ENCODE results near the gene TM9SF1. TPM values are rescaled to one million over a fixed set of nuclear protein-coding genes. Genes with fewer than 3 reads are reported as not detected.

The TM9SF1 gene
- total RNA-seq, 1 experiment from 2014 or later: 67.8 TPM

DNA sequence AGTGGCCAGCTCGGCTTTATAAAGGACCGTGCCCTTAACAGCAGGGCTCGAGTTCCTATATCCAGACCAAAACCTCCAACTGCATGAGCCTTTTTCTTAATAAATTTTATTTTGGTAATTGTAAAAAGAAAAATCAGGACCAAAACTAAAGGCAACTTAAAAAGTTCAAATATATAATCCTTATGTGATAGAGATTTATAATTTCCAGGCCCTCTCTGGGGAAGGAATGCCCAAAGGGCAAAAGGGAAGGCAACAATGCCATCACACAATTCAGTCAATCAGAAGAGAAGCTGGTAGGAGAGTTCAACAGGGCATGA lies 6.2 kb downstream of the TM9SF1 start:
- Mint-ChIP-seq H3K36me3 (ENCODE audit: insufficient read depth, unreplicated experiment) (peaks cover 61% of the 10 kb centered on the region), H3K9me3 (ENCODE audit: unreplicated experiment) (no peaks in the 10 kb centered on the region), H3K27ac (ENCODE audit: low read depth, unreplicated experiment) (peak overlapping the region; percentile 84), H3K27me3 (ENCODE audit: insufficient read depth, unreplicated experiment) (no peaks in the 10 kb centered on the region), H3K4me3 (ENCODE audit: unreplicated experiment) (peak overlapping the region; percentile 81), H3K4me1 (ENCODE audit: insufficient read depth, unreplicated experiment) (peaks cover 15% of the 10 kb centered on the region)
- DNase-seq (ENCODE audit: unreplicated experiment): no peak
- POLR2A ChIA-PET: interaction anchor here (0.6 to 4.0 kb wide), 22 partner anchors 9 to 868 kb away, joined by 3 to 27 read pairs (median 4); partner anchors contain the start of genes CHMP4A, CIDEB, DCAF11 and EMC9
- TF ChIP-seq, protein P1, sequence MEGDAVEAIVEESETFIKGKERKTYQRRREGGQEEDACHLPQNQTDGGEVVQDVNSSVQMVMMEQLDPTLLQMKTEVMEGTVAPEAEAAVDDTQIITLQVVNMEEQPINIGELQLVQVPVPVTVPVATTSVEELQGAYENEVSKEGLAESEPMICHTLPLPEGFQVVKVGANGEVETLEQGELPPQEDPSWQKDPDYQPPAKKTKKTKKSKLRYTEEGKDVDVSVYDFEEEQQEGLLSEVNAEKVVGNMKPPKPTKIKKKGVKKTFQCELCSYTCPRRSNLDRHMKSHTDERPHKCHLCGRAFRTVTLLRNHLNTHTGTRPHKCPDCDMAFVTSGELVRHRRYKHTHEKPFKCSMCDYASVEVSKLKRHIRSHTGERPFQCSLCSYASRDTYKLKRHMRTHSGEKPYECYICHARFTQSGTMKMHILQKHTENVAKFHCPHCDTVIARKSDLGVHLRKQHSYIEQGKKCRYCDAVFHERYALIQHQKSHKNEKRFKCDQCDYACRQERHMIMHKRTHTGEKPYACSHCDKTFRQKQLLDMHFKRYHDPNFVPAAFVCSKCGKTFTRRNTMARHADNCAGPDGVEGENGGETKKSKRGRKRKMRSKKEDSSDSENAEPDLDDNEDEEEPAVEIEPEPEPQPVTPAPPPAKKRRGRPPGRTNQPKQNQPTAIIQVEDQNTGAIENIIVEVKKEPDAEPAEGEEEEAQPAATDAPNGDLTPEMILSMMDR (IDR thresholded peaks at IDR 0.05; ENCODE audit: unreplicated experiment): no peak
- no TSS peak for BruUV-seq (replicated peaks)
- CTCF ChIA-PET: interaction anchor here (0.6 to 7.0 kb wide), 7 partner anchors 10 to 121 kb away, joined by 3 to 51 read pairs (median 3); partner anchors contain the start of genes IRF9, LTB4R2 and REC8
- intact Hi-C loops (cut with micrococcal nuclease): loop anchor here (2.0 kb wide), 1 partner anchor 24 kb away; the partner anchor contains the start of gene CHMP4A

DNA sequence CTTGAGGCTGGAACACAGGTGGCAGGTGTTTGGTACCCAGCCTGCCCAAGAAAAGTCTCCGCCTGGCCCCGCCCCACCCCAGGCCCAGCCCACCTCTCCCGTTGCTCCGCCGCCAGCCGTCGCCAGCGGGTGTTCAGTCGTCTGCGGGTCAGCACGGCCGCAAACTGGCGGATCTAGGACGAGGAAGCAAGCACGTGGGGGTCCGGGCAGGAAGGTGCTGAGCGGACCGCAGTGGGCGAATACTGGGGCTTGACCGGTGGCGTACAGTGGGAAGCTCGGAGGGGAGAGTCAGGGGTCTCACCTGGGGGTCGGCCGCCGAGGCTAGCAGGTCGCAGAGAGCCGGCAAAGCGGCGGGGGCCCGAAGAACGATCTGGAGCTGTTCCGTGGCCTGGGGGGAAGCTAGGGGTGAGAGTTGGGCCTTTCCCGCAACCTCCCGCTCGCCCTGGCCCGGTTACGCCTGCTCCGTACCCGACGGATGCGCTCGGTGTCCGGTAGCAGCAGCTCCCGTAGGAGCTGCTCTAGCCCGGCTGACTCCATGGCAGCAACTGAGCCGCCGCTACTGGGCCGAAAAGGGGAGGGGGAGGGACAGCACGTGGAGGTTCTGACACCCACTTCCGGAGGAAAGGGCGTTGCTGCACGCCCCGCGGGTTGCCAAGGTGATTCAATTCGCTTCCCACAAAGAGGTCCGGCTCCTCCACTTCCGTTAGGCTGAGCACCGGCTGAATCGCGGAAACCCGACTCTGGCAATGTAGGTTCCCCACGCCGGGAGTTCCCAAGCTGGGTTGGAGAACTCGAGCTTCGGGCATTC lies 6.8 kb downstream of the TM9SF1 start, which contains the start of gene IPO4:
TSS of gene IPO4 (minus strand) at position 566 of the 808 bp plus-strand sequence. CDS start at position 537, 29 bp downstream.
- peak within 1 kb of the TSS; percentile 81 for H3K4me3 Mint-ChIP-seq (ENCODE audit: unreplicated experiment)
- BruUV-seq (replicated peaks): TSS peak; percentile 56
- H3K36me3 Mint-ChIP-seq (ENCODE audit: insufficient read depth, unreplicated experiment): peaks cover 60% of the 10 kb centered on the region
- ChIA-PET CTCF (interaction anchor here (0.6 to 7.0 kb wide), 8 partner anchors 9 to 122 kb away, joined by 3 to 51 read pairs (median 3); partner anchors contain the start of genes IRF9, LTB4R2 and REC8), POLR2A (interaction anchor here (0.6 to 4.0 kb wide), 22 partner anchors 9 to 867 kb away, joined by 3 to 27 read pairs (median 4); partner anchors contain the start of genes CHMP4A, CIDEB, DCAF11 and EMC9)
- peak within 1 kb of the TSS; percentile 84 for H3K27ac Mint-ChIP-seq (ENCODE audit: low read depth, unreplicated experiment)
- H3K4me1 Mint-ChIP-seq (ENCODE audit: insufficient read depth, unreplicated experiment): peaks cover 12% of the 10 kb centered on the region
- DNase-seq (ENCODE audit: unreplicated experiment): peak; percentile 97
- intact Hi-C loops (cut with micrococcal nuclease): loop anchor here (2.0 kb wide), 1 partner anchor 24 kb away; the partner anchor contains the start of gene CHMP4A
- H3K9me3 Mint-ChIP-seq (ENCODE audit: unreplicated experiment): no peaks in the 10 kb centered on the region
- no peaks in the 10 kb centered on the region for H3K27me3 Mint-ChIP-seq (ENCODE audit: insufficient read depth, unreplicated experiment)
- TF ChIP-seq, protein P1 (IDR thresholded peaks at IDR 0.05; ENCODE audit: unreplicated experiment): no peak

DNA sequence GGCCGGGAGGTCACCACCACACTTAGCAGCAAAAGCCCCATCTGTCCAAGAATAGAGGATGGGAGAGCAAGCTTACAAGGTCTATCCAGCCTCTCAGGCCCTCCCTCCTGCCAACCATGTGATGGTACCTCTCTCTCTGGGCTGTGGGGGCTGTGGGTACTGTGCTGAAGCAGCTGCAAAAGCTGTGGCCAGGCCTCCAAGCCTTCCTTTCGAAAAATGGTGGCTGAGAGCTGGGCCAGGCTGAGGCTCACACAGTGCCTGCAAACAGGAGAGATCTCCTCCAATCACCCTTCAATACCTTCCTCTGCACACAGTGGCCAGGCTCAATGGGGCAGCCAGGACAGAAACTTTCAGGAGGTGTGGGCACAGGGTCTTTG lies 7.7 kb downstream of the TM9SF1 start:
- TF ChIP-seq, protein P1 (IDR thresholded peaks at IDR 0.05; ENCODE audit: unreplicated experiment): no peak
- peaks cover 57% of the 10 kb centered on the region for H3K36me3 Mint-ChIP-seq (ENCODE audit: insufficient read depth, unreplicated experiment)
- no TSS peak for BruUV-seq (replicated peaks)
- ChIA-PET POLR2A (interaction anchor here (1.1 to 4.0 kb wide), 4 partner anchors 8 to 78 kb away, joined by 3 to 25 read pairs (median 8); partner anchors contain the start of genes PSME2 and RNF31), CTCF (interaction anchor here (0.5 to 7.0 kb wide), 6 partner anchors 11 to 1234 kb away, joined by 3 to 51 read pairs (median 4); partner anchors contain the start of gene IRF9)
- peaks cover 12% of the 10 kb centered on the region for H3K4me1 Mint-ChIP-seq (ENCODE audit: insufficient read depth, unreplicated experiment)
- no peak for DNase-seq (ENCODE audit: unreplicated experiment)
- H3K4me3 Mint-ChIP-seq (ENCODE audit: unreplicated experiment): peak overlapping the region; percentile 81
- H3K27me3 Mint-ChIP-seq (ENCODE audit: insufficient read depth, unreplicated experiment): no peaks in the 10 kb centered on the region
- no peaks in the 10 kb centered on the region for H3K9me3 Mint-ChIP-seq (ENCODE audit: unreplicated experiment)
- H3K27ac Mint-ChIP-seq (ENCODE audit: low read depth, unreplicated experiment): peak overlapping the region; percentile 84
- intact Hi-C loops (cut with micrococcal nuclease): no loop called here

All from MCF 10A (cell line).